Measurements from ENCODE around the gene MACROD2. TPM values are rescaled to one million over a fixed set of nuclear protein-coding genes. Genes with fewer than 3 reads are reported as not detected.

MACROD2 gene
- total RNA-seq, 1 experiment from 2014 or later: 3.7 TPM

DNA sequence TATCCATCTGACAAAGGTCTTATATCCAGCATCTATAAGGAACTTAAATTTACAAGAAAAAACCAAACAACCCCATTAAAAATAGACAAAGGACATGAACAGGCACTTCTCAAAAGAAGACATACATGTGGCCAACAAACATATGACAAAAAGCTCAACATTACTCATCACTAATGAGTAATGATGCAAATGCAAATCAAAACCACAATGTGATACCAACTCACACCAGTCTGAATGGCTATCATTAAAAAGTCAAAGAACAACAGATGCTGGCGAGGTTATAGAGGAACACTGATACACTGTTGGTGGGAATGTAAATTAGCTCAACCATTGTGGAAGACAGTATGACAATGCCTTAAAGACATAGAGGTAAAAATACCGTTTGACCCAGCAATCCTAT, 13.9 kb downstream of the MACROD2 start:
- H3K9me3 ChIP-seq (ENCODE audit: control insufficient read depth in 1 of 2, insufficient read depth in 1 of 2, low read depth in 1 of 2, low read length in 2 of 2): 0 out of 4 replicates have a peak, but pooled peaks cover 0 to 4% of the 10 kb centered on the region in 2 experiments
- no peaks in the 10 kb centered on the region for H3K9me2 ChIP-seq (ENCODE audit: insufficient read depth)
- ChIA-PET RAD21 (ENCODE audit: low non-redundant PET in 1 of 2, low total read pairs in 2 of 2, uncharacterized antibody in 2 of 2, unreplicated experiment in 2 of 2) (no interaction called here), CTCF (no interaction called here), POLR2A (no interaction called here)
- H3K27ac ChIP-seq (ENCODE audit: low read depth, low read length): no peak overlapping the region
- intact Hi-C loops (cut with micrococcal nuclease): no loop called here
- H3K79me2 ChIP-seq (ENCODE audit: insufficient read depth, low read length): no peaks in the 10 kb centered on the region
- H3K27me3 ChIP-seq (ENCODE audit: insufficient read depth, low read length): no peaks in the 10 kb centered on the region
- ATAC-seq: no peak
- no peaks in the 10 kb centered on the region for H4K20me1 ChIP-seq (ENCODE audit: insufficient read depth)
- H3K4me1 ChIP-seq (ENCODE audit: control insufficient read depth in 1 of 2, insufficient read depth in 2 of 2, low read length in 2 of 2): no peaks in the 10 kb centered on the region
- no peak for DNase-seq (ENCODE audit: low read depth, low spot score)
- no peak overlapping the region for H3K4me3 ChIP-seq (replicated peaks in 1 of 2; ENCODE audit: low read depth in 1 of 2, low read length in 2 of 2)
- H3K4me2 ChIP-seq (ENCODE audit: low read length): no peak overlapping the region
- TF ChIP-seq, protein P1, sequence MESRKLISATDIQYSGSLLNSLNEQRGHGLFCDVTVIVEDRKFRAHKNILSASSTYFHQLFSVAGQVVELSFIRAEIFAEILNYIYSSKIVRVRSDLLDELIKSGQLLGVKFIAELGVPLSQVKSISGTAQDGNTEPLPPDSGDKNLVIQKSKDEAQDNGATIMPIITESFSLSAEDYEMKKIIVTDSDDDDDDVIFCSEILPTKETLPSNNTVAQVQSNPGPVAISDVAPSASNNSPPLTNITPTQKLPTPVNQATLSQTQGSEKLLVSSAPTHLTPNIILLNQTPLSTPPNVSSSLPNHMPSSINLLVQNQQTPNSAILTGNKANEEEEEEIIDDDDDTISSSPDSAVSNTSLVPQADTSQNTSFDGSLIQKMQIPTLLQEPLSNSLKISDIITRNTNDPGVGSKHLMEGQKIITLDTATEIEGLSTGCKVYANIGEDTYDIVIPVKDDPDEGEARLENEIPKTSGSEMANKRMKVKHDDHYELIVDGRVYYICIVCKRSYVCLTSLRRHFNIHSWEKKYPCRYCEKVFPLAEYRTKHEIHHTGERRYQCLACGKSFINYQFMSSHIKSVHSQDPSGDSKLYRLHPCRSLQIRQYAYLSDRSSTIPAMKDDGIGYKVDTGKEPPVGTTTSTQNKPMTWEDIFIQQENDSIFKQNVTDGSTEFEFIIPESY (IDR thresholded peaks at IDR 0.05; ENCODE audit: extremely low read depth, insufficient replicate concordance, low read length): no peak
- TF ChIP-seq SIN3A (IDR thresholded peaks at IDR 0.05; ENCODE audit: low read depth): no peak
- no peak for TF ChIP-seq CTCF (IDR thresholded peaks at IDR 0.05 in 2 of 3, conservative IDR thresholded peaks at IDR 0.05 in 1 of 3; ENCODE audit: borderline replicate concordance in 1 of 3, insufficient read depth in 1 of 3, low read depth in 2 of 3, low read length in 2 of 3)
- no peak for TF ChIP-seq CBX3 (IDR thresholded peaks at IDR 0.05; ENCODE audit: low read depth)
- TF ChIP-seq POLR2AphosphoS5 (IDR thresholded peaks at IDR 0.05; ENCODE audit: low read depth, low read length): no peak
- no peak for TF ChIP-seq ZNF274 (IDR thresholded peaks at IDR 0.05; ENCODE audit: low read depth, low read length)
- TF ChIP-seq SRF (IDR thresholded peaks at IDR 0.05; ENCODE audit: low read depth): no peak
- no peak for TF ChIP-seq TCF7L2 (IDR thresholded peaks at IDR 0.05; ENCODE audit: borderline replicate concordance, extremely low read depth, insufficient read depth, insufficient read length)
- no TSS peak for BruUV-seq (replicated peaks)
- no peaks in the 10 kb centered on the region for H3K36me3 ChIP-seq (ENCODE audit: control insufficient read depth in 1 of 2, insufficient read depth in 2 of 2, low read length in 2 of 2)
- H2AFZ ChIP-seq (ENCODE audit: low read depth, low read length, poor library complexity, severe bottlenecking): no peak overlapping the region
- H3K9ac ChIP-seq (ENCODE audit: low read length): no peak overlapping the region

All from HCT116 (cell line).